ENCODE measurements around the gene TBC1D9B.

DNA sequence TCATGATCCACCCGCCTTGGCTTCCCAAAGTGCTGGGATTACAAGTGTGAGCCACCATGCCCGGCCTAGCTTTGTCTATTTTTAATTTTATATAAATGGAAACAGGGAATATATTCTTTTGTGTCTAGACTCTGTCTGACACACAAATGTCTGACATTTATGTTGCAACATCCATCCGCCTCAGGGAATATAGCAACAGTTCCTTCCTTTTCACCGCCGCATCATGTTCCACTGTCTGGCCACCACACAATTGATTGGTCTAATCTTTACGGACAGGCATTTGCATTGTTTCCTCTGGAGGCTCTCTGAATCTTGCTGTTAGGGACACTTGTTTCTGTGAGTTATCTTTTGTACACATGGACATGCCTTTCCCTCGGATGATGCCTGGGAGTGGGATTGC is 20.1 kb upstream of the TBC1D9B start:
- TF ChIP-seq CTCF (IDR thresholded peaks at IDR 0.05) = no peak
- TF ChIP-seq POLR2A (IDR thresholded peaks at IDR 0.05) = no peak
